ENCODE data around the gene ALKBH5.
A peak's percentile ranks its signal among the peaks of the same experiment; 100 is the strongest.

Gene ALKBH5

DNA sequence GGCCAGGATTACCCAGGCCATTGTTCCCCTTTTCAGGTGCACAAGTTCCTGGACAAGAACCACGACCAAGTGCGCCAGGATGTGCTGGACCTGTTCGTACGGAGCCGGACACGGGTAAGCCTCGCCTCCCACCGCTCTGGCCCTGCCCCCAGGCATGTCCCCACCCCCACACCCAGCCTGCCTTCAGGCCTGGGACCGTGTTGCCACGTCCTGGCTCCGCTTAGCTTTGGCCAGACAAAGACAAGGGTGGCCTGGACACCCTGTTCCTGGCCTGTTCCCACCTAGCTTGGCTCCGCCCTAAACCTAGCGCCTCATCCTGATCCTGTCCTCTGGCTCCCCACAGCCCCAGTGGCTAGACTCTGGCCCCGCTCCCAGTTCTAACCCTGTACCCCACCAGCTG, 44.1 kb upstream of the ALKBH5 start:
- H3K36me3 ChIP-seq (ENCODE audit: control insufficient read depth, low read length) = no peaks in the 10 kb centered on the region
- no peaks in the 10 kb centered on the region for H3K79me2 ChIP-seq (ENCODE audit: control insufficient read depth, low read length)
- no peaks in the 10 kb centered on the region for H3K9me3 ChIP-seq (ENCODE audit: control insufficient read depth, insufficient read depth, low read length)
- no peaks in the 10 kb centered on the region for H4K20me1 ChIP-seq (ENCODE audit: control insufficient read depth, insufficient read depth, low read depth, low read length)
- H3K27me3 ChIP-seq (ENCODE audit: control insufficient read depth, low read length) = no peaks in the 10 kb centered on the region
- TF ChIP-seq EZH2phosphoT487 (IDR thresholded peaks at IDR 0.05; ENCODE audit: borderline replicate concordance, low read length) = no peak
- TF ChIP-seq, protein P1, sequence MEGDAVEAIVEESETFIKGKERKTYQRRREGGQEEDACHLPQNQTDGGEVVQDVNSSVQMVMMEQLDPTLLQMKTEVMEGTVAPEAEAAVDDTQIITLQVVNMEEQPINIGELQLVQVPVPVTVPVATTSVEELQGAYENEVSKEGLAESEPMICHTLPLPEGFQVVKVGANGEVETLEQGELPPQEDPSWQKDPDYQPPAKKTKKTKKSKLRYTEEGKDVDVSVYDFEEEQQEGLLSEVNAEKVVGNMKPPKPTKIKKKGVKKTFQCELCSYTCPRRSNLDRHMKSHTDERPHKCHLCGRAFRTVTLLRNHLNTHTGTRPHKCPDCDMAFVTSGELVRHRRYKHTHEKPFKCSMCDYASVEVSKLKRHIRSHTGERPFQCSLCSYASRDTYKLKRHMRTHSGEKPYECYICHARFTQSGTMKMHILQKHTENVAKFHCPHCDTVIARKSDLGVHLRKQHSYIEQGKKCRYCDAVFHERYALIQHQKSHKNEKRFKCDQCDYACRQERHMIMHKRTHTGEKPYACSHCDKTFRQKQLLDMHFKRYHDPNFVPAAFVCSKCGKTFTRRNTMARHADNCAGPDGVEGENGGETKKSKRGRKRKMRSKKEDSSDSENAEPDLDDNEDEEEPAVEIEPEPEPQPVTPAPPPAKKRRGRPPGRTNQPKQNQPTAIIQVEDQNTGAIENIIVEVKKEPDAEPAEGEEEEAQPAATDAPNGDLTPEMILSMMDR (IDR thresholded peaks at IDR 0.05; ENCODE audit: low read depth, low read length, poor library complexity, severe bottlenecking) = no peak
- H3F3A ChIP-seq (ENCODE audit: control insufficient read depth, insufficient read depth) = no peaks in the 10 kb centered on the region
- H3K27ac ChIP-seq (ENCODE audit: low read depth, low read length) = no peak overlapping the region
- H3K4me1 ChIP-seq (ENCODE audit: control insufficient read depth, low read length) = no peaks in the 10 kb centered on the region
- no peak overlapping the region for H3K4me2 ChIP-seq (ENCODE audit: low read length)
- no peaks in the 10 kb centered on the region for H3K9me2 ChIP-seq (replicated peaks; ENCODE audit: control insufficient read depth, low read length)
- no peak overlapping the region for H3K4me3 ChIP-seq (ENCODE audit: low read length)

DNA sequence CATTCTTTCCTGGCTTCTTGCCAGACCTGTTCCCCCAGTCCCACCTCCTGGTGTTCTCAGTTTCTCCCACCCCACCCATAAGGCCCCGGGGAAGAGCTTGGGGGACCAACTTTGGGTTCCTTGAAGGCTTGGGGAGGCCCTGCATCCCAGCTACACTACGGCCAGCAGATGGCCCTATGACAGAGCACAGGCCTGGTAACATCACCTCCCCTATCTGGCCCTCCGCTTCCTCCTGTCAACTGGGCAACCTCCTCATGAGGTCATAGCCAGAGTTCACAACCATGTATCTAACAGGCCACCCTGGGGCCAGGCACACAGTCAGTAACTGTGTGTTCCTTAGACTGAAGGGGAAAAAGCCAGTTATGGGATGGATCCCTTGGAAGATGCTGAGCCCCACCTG, 43.7 kb upstream of the ALKBH5 start:
- Histone ChIP-seq H3K9me3 (ENCODE audit: control insufficient read depth, insufficient read depth, low read length) (no peaks in the 10 kb centered on the region), H3K4me3 (ENCODE audit: low read length) (no peak overlapping the region), H4K20me1 (ENCODE audit: control insufficient read depth, insufficient read depth, low read depth, low read length) (no peaks in the 10 kb centered on the region), H3K27ac (ENCODE audit: low read depth, low read length) (no peak overlapping the region), H3K27me3 (ENCODE audit: control insufficient read depth, low read length) (no peaks in the 10 kb centered on the region), H3K9me2 (replicated peaks; ENCODE audit: control insufficient read depth, low read length) (no peaks in the 10 kb centered on the region), H3F3A (ENCODE audit: control insufficient read depth, insufficient read depth) (no peaks in the 10 kb centered on the region), H3K4me2 (ENCODE audit: low read length) (no peak overlapping the region), H3K79me2 (ENCODE audit: control insufficient read depth, low read length) (no peaks in the 10 kb centered on the region), H3K4me1 (ENCODE audit: control insufficient read depth, low read length) (no peaks in the 10 kb centered on the region), H3K36me3 (ENCODE audit: control insufficient read depth, low read length) (no peaks in the 10 kb centered on the region)
- TF ChIP-seq, protein P1 (IDR thresholded peaks at IDR 0.05; ENCODE audit: low read depth, low read length, poor library complexity, severe bottlenecking) = peak; percentile 47
- TF ChIP-seq EZH2phosphoT487 (IDR thresholded peaks at IDR 0.05; ENCODE audit: borderline replicate concordance, low read length) = no peak

DNA sequence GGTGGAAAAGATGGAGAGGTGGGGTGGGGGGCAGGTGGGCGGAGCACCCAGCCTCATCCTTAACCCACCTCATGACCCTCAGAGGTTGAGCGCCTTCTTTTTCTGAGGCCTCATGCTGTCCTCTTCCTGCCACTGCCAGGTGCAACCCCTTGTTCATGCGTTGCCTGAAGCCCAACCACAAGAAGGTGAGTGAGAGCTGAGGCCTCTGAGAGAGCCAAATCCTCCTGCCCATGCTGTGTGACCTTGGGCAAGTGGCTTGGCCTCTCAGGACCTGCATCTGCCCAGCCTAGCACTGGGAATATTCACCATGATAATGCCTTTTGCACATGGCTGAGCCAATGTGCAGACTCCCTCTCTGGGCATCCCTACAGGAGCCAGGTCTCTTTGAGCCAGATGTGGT, 43.0 kb upstream of the ALKBH5 start:
- Histone ChIP-seq H3K4me3 (ENCODE audit: low read length) (no peak overlapping the region), H3F3A (ENCODE audit: control insufficient read depth, insufficient read depth) (no peaks in the 10 kb centered on the region), H3K4me2 (ENCODE audit: low read length) (no peak overlapping the region), H3K9me2 (replicated peaks; ENCODE audit: control insufficient read depth, low read length) (no peaks in the 10 kb centered on the region), H3K36me3 (ENCODE audit: control insufficient read depth, low read length) (no peaks in the 10 kb centered on the region), H3K27ac (ENCODE audit: low read depth, low read length) (no peak overlapping the region), H3K27me3 (ENCODE audit: control insufficient read depth, low read length) (no peaks in the 10 kb centered on the region), H4K20me1 (ENCODE audit: control insufficient read depth, insufficient read depth, low read depth, low read length) (no peaks in the 10 kb centered on the region), H3K9me3 (ENCODE audit: control insufficient read depth, insufficient read depth, low read length) (no peaks in the 10 kb centered on the region), H3K79me2 (ENCODE audit: control insufficient read depth, low read length) (no peaks in the 10 kb centered on the region), H3K4me1 (ENCODE audit: control insufficient read depth, low read length) (no peaks in the 10 kb centered on the region)
- TF ChIP-seq, protein P1 (IDR thresholded peaks at IDR 0.05; ENCODE audit: low read depth, low read length, poor library complexity, severe bottlenecking) = no peak
- no peak for TF ChIP-seq EZH2phosphoT487 (IDR thresholded peaks at IDR 0.05; ENCODE audit: borderline replicate concordance, low read length)
